Stimulated activated CD8-positive, alpha-beta memory T cell treated with anti-CD3 and anti-CD28 coated beads, Interleukin-7, amount 100 ng/mL, for 4 hours (primary cell): ENCODE measurements around the gene LDLRAD3.
"Not testable (repeated sequence)": the region's sequence is repeated elsewhere in the genome, so short reads cannot be mapped to it uniquely, and the experiment has no call there.

ENCODE experiments used
- DNase-seq, 2 donors: peaks; one replicate each; pipeline ENCODE4 v3.0.0-alpha.2; 2020; ENCODE audit warnings: low read depth in 2 of 2

The LDLRAD3 gene

GRCh38 chr11:35994421-35994820 lies 50.6 kb downstream of the LDLRAD3 start:
- no peak for DNase-seq

GRCh38 chr11:35995681-35996271 lies 51.9 kb downstream of the LDLRAD3 start:
- DNase-seq: no peak

- DNase-seq: no peak
Observed at GRCh38 chr11:35997902-35998520, 54.1 kb downstream of the LDLRAD3 start.

GRCh38 chr11:35998634-35999033 lies 54.8 kb downstream of the LDLRAD3 start:
- DNase-seq: no peak

- no peak for DNase-seq
Observed at GRCh38 chr11:36000616-36001190, 56.8 kb downstream of the LDLRAD3 start.

- no peak for DNase-seq
Observed at GRCh38 chr11:36002196-36002595, 58.3 kb downstream of the LDLRAD3 start.

DNA sequence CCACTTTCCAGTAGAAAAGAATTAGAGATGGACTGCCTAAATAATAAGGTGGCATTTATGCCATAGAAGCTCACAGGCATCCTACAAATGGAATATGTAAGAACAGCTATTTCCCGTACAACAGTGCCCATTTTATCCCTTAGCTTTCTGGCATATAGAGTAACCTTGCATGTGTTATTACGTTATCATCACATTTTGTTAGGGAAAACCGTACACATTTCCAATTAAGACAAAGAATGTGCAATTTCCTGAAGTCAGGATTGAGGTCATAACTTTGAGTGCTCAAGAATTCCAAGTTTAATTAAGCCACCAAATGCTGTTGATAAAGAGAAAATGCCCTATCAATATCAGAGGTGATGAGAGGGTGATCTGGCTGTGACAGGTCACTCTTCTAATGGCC lies 58.9 kb downstream of the LDLRAD3 start:
- DNase-seq: no peak

GRCh38 chr11:36006556-36006955 lies 62.7 kb downstream of the LDLRAD3 start:
- no peak for DNase-seq

DNA sequence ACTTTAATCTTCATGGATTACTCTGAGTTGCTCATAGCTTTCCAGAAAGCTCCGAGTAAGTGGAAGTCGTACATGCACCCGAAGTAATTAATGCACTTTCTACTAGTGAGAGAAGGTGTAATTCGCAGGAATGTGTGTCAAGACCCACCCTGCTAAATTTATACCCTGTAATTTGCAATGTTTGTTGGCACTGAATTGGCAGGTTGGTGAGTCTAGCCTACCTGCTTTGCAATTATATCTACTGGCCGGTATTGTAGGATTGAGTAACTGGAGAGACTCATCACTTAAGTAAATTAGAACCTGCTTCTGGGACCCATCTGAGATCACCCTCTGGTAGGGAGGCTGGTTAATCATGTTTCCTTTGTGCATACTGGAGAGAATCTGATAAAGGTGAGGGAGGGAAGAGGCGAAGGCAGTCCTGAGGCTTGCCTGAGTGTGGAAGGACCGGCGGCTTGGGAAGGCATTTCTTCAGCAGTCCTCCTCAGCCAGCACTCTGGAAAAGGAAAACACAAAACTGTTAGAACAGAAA lies 63.3 kb downstream of the LDLRAD3 start:
- no peak for DNase-seq

DNA sequence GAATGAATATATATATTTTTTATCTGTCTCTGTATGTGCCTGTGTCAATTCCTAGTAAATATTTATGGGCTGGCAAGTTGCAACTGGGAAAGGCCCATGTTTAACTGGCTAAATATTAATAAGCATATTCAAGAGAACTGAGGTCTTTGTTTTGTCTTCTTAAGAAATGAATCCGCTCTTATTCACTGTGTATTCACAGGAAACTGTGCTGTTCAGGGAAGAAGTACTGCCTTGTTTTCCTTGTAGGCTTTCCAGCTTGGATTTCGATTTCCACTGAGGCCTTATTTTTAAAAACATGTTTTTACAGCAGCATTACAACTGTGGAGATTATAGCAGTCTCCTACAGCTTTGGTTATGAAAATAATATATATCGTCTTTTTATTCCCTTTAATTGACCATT lies 64.7 kb downstream of the LDLRAD3 start:
- DNase-seq: no peak

GRCh38 chr11:36009473-36009872 lies 65.6 kb downstream of the LDLRAD3 start:
- no peak for DNase-seq

- DNase-seq: no peak
Observed at GRCh38 chr11:36010010-36010740, 66.3 kb downstream of the LDLRAD3 start.

DNA sequence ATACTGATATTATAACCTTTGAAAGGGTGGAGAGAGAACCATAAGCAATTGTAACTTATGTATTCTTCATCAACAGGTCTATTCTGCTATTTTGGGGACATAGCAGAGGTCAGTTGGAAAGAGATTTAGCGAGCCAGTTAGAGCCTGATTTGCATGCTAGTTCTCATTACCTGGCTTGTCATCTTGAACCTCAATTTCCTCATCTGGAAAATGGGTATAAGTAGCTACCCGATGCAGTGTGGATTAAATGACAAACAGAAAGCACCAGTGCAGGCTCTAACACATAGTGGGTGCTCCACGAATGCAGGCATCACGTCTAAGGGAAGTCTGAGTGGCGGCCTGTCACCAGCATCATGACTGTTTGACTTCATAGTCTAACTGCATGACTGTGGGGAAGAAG lies 67.7 kb downstream of the LDLRAD3 start:
- DNase-seq: no peak

GRCh38 chr11:36012455-36012854 lies 68.6 kb downstream of the LDLRAD3 start:
- no peak for DNase-seq

GRCh38 chr11:36012979-36013378 lies 69.1 kb downstream of the LDLRAD3 start:
- no peak for DNase-seq

DNA sequence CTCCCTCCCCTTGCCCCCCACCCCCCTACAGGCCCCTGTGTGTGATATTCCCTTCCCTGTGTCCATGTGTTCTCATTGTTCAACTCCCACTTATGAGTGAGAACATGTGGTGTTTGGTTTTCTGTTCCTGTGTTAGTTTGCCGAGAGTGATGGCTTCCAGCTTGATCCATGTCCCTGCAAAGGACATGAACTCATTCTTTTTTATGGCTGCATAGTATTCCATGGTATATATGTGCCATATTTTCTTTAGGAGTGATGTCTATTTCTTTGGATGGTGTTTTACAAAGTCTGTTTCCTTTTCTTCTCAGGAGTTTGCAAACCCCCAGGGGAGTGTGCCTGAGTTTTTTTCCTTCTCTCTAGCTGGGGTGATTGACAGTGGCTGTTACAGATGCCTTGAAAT lies 69.6 kb downstream of the LDLRAD3 start:
- DNase-seq: not testable (repeated sequence)

DNA sequence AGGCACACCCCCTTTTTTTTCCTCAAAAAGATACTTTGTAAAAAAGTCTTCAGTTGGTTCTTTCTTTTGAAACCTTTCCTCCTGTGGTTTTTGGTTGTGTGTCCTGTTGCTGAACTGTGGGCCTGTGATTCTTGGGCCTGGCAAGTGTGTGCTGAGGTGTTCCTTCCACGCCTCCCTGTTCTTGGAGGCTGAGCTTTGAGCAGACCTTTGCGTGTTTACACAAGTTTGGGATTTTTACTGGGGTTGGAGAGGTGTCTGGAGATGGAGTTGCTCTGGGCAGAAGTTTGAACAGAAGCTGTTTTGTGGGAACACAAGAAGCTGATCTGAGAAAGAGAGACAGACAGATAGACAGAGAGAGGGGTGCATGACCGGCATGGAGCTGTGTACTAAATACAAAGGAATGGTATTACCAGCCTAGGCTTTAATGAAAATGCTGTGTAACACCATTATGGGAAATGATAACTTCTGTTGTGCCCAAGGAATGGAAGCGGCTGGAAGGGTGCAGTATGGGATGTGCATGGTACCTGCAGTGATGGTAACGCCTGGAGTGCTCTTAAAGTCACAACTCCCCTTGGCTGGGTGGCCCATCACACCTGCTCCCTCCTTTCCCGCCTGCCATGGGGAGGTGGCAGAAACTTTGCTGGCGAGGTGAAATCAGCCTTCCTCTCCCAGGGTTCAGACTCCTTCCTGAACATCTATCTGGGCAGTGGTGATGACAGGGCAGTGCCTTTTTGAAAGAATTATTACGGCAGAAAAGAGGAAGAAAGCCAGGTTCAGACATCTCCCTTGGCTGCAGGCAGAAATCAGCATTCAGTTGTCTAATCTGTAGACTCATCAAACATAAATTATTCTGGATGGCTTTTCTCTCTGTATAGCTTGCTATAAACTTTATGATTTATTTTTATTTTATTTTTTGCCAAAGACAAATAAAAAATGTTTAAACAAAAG lies 70.4 kb downstream of the LDLRAD3 start:
- DNase-seq: no peak

DNA sequence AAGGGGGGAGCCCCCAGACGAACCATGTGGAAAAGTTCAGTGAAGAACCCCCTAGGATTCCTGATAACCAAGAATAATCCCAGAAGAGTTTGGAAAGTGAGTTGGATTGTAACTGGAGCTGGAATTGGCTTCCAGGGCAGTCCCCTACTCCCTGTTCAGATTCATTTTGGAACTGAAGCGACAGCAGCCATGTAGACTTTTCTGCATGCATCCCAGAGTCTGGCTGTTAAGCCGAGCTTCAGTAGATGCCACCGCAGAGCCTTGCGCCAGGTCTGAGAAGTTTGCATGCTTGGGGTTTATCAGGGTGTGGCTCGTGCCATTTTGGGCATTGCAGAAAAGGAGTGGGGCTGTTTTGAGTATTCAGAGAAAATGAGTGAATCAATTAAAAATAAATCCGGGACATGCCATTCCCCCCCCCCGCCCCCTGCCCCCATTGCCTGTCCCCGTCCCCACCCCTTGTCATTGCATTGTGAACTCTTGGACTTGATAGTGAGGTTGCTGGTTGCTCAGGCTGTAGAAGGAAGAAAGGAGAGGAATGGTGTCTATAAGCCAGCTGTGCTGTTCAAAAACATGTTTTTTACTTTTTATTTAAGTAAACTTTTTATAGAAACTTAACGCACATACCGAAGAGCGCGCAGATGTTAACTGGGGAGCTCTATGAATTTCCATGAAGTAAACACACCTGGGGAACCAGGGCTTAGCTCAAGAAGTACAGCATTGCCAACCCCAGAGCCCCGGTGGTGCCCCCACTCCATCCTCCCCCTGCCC lies 71.2 kb downstream of the LDLRAD3 start:
- no peak for DNase-seq

DNA sequence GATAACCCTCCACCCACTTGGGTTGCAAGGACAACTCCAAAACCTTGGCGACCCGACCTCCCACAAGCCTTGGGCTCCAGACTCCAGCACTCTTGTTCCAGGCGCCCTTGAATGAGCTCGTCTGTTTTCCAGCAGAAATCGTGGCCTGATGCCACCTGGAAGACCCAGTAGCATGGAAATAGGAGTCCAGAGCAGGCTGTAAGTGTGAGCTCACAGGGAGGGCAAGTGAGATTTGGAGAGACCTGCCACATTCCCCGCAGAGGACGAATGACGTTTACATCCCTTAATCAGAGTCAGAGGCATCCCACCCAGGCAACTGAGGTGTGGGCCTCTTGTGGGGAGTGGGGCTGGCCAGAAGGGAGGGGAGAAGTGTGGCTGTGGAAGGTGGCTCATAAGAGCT lies 71.9 kb downstream of the LDLRAD3 start:
- DNase-seq: no peak

- DNase-seq: no peak
Observed at GRCh38 chr11:36016263-36016662, 72.4 kb downstream of the LDLRAD3 start.

DNA sequence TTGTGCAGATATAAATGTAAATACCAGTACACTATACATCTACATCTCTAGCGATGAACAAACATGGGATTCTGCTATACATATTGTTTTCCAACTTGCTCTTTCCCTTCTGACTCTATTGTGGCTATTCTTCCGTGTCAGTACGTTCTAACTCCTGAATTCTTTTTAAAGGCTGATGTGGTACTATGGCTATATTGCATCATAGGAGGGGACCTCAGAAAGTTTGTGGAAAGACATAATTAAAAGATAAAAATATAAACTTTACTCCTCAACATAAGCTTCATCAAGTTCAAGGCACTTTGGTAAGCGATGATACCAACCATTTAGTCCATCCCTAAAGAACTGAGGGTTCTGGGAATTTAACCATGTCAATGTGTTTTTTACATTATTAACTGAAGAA lies 72.8 kb downstream of the LDLRAD3 start:
- no peak for DNase-seq
